Liver (tissue), 9 donors: ENCODE measurements around the gene GBA2. TPM values are rescaled to one million over a fixed set of nuclear protein-coding genes. Genes with fewer than 3 reads are reported as not detected.

Experiments
- DNase-seq: peaks from one replicate; pipeline ENCODE4 v3.0.0-alpha.2; 2017; ENCODE audit warnings: low spot score
- H3K27ac ChIP-seq, 2 donors: one replicate each; pipeline ENCODE4 v1.7.0; 2013; ENCODE audit warnings: inconsistent platforms in 2 of 2, low read length in 2 of 2, control low read depth in 1 of 2, low read depth in 1 of 2, mild to moderate bottlenecking in 1 of 2
- H3K27me3 ChIP-seq, 4 donors: one replicate each; pipeline versions ENCODE4 v1.6.1 to v1.7.0; 2013; ENCODE audit warnings: low read length in 3 of 4, inconsistent platforms in 1 of 4, mild to moderate bottlenecking in 1 of 4, moderate library complexity in 1 of 4; ENCODE audit not compliant: control insufficient read depth in 4 of 4, insufficient read depth in 4 of 4
- H3K36me3 ChIP-seq, 4 donors: one replicate each; pipeline versions ENCODE4 v1.6.1 to v1.7.0; 2013; ENCODE audit warnings: low read length in 3 of 4, mild to moderate bottlenecking in 3 of 4, low read depth in 1 of 4, moderate library complexity in 1 of 4; ENCODE audit not compliant: control insufficient read depth in 4 of 4, insufficient read depth in 3 of 4
- H3K4me1 ChIP-seq, 4 donors: one replicate each; pipeline versions ENCODE4 v1.6.1 to v1.7.0; 2013; ENCODE audit warnings: low read length in 3 of 4, mild to moderate bottlenecking in 3 of 4, moderate library complexity in 1 of 4; ENCODE audit not compliant: control insufficient read depth in 4 of 4, insufficient read depth in 4 of 4
- H3K4me3 ChIP-seq, 3 donors: one replicate each; pipeline versions ENCODE4 v1.6.1 to v1.7.0; 2013; ENCODE audit warnings: low read length in 3 of 3, control low read depth in 1 of 3, low read depth in 1 of 3, mild to moderate bottlenecking in 1 of 3
- H3K9ac ChIP-seq, 2 donors: one replicate each; pipeline ENCODE4 v1.7.0; 2013; ENCODE audit warnings: low read length in 2 of 2, mild to moderate bottlenecking in 2 of 2, moderate library complexity in 2 of 2, control low read depth in 1 of 2, low read depth in 1 of 2
- H3K9me3 ChIP-seq, 4 donors: one replicate each; pipeline versions ENCODE4 v1.6.1 to v1.7.0; 2013; ENCODE audit warnings: low read length in 3 of 4; ENCODE audit not compliant: control insufficient read depth in 4 of 4
- EGR1 ChIP-seq, 2 donors: IDR thresholded peaks; 2 replicates each; pipeline ENCODE4 v1.6.1; 2016 to 2018; ENCODE audit warnings: antibody characterized with exemption in 2 of 2, low read depth in 2 of 2
- FOXA1 ChIP-seq: IDR thresholded peaks from 2 replicates; pipeline ENCODE4 v1.6.1; 2016; ENCODE audit warnings: antibody characterized with exemption
- FOXA2 ChIP-seq: IDR thresholded peaks from 2 replicates; pipeline ENCODE4 v1.6.1; 2016; ENCODE audit warnings: antibody characterized with exemption
- HNF4A ChIP-seq, 2 donors: conservative IDR thresholded peaks; 2 replicates each; pipeline ENCODE4 v1.6.1; 2016; ENCODE audit warnings: antibody characterized with exemption in 2 of 2, mild to moderate bottlenecking in 2 of 2
- JUND ChIP-seq, 2 donors: IDR thresholded peaks; 2 replicates each; pipeline ENCODE4 v1.6.1; 2016; ENCODE audit warnings: antibody characterized with exemption in 2 of 2
- NR2F2 ChIP-seq: IDR thresholded peaks from 2 replicates; pipeline ENCODE4 v1.6.1; 2016; ENCODE audit warnings: antibody characterized with exemption
- RAD21 ChIP-seq, 2 donors: IDR thresholded peaks; 2 replicates each; pipeline ENCODE4 v1.6.1; 2016; ENCODE audit warnings: antibody characterized with exemption in 2 of 2, mild to moderate bottlenecking in 2 of 2
- RXRA ChIP-seq, 2 donors: IDR thresholded peaks; 2 replicates each; pipeline ENCODE4 v1.6.1; 2017 to 2018; ENCODE audit warnings: antibody characterized with exemption in 2 of 2, mild to moderate bottlenecking in 1 of 2
- SP1 ChIP-seq: IDR thresholded peaks from 2 replicates; pipeline ENCODE4 v1.6.1; 2018; ENCODE audit warnings: antibody characterized with exemption, mild to moderate bottlenecking
- TAF1 ChIP-seq: conservative IDR thresholded peaks from 2 replicates; pipeline ENCODE4 v1.6.1; 2016; ENCODE audit warnings: antibody characterized with exemption, mild to moderate bottlenecking
- WGBS: extraction: QIAGEN DNeasy Blood & Tissue Kit; methylation state at CpG from one replicate; pipeline ENCODE4 v1.1.7; 2013; 5-methylcytosine and 5-hydroxymethylcytosine counted together
- polyA plus RNA-seq, 2 donors: library from polyadenylated mRNA; stranded (reverse) in 1 of 2; unstranded in 1 of 2; fragments of 200-250 nt in 1 of 2; fragments of >200 nt in 1 of 2; fragmentation: Nextera tagmentation in 1 of 2; extraction: Ambion mirVana in 1 of 2; gene quantifications; one replicate each; pipeline versions ENCODE4 v1.2.1 to v1.2.3, GENCODE V29; 2013 to 2015
- total RNA-seq, 2 donors: library from RNA; depleted of rRNA; stranded (reverse); fragments of >200 nt; gene quantifications; one replicate each; pipeline ENCODE4 v1.2.3, GENCODE V29; 2014
- TF ChIP-seq, protein P1 (sequence below): fragments of 150-350 bp; IDR thresholded peaks from 2 replicates; pipeline ENCODE4 v1.5.1; 2017; ENCODE audit warnings: improper control_type of control experiment, low read depth, low read length; ENCODE audit not compliant: missing input control
- TF ChIP-seq, protein P2 (sequence below): IDR thresholded peaks from 2 replicates; pipeline ENCODE4 v1.6.1; 2016; ENCODE audit warnings: antibody characterized with exemption
- TF ChIP-seq, protein P3 (sequence below): IDR thresholded peaks from 2 replicates; pipeline ENCODE4 v1.6.1; 2016; ENCODE audit warnings: antibody characterized with exemption
- TF ChIP-seq, protein P4 (sequence below): IDR thresholded peaks from 2 replicates; pipeline ENCODE4 v1.6.1; 2016; ENCODE audit warnings: antibody characterized with exemption
- TF ChIP-seq, protein P5 (sequence below): IDR thresholded peaks from 2 replicates; pipeline ENCODE4 v1.6.1; 2016; ENCODE audit warnings: antibody characterized with exemption, mild to moderate bottlenecking
- donor health status: healthy.
- donor health status: healthy.
- donor health status: healthy.
- donor health status: healthy.
- donor health status: healthy.

The GBA2 gene
- total and polyA plus RNA-seq, 4 donors = 24.1 to 65.3 (median 25.8) TPM

DNA sequence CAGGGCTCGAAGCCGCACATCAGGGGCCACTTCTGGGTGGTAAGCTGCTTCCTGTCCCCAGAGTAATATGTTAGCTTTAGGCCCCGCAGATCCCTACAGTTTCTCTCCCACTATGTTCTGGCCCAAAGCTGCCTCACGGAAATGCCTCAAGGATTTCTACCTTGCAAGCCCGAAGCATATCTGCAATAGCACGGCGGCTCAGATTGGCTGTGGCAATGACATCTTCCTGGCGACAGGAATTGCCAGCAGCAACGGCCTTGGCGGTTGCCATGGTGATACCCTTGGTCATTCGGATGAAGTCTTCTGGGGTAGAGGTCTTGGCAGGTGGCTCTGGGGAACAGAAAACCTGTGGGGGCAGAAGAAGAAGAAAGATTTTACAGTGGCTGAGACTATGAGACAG lies 49.0 kb downstream of the GBA2 start:
- Histone ChIP-seq H3K27me3 (no peaks in the 10 kb centered on the region), H3K36me3 (peaks cover 39 to 88% (median 77%) of the 10 kb centered on the region in 4 donors), H3K27ac (no peak overlapping the region), H3K4me3 (no peak overlapping the region), H3K4me1 (no peaks in the 10 kb centered on the region), H3K9ac (no peak overlapping the region), H3K9me3 (no peaks in the 10 kb centered on the region)
- TF ChIP-seq, protein P1, sequence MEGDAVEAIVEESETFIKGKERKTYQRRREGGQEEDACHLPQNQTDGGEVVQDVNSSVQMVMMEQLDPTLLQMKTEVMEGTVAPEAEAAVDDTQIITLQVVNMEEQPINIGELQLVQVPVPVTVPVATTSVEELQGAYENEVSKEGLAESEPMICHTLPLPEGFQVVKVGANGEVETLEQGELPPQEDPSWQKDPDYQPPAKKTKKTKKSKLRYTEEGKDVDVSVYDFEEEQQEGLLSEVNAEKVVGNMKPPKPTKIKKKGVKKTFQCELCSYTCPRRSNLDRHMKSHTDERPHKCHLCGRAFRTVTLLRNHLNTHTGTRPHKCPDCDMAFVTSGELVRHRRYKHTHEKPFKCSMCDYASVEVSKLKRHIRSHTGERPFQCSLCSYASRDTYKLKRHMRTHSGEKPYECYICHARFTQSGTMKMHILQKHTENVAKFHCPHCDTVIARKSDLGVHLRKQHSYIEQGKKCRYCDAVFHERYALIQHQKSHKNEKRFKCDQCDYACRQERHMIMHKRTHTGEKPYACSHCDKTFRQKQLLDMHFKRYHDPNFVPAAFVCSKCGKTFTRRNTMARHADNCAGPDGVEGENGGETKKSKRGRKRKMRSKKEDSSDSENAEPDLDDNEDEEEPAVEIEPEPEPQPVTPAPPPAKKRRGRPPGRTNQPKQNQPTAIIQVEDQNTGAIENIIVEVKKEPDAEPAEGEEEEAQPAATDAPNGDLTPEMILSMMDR = no peak
- TF ChIP-seq, protein P2, sequence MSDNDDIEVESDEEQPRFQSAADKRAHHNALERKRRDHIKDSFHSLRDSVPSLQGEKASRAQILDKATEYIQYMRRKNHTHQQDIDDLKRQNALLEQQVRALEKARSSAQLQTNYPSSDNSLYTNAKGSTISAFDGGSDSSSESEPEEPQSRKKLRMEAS = no peak
- TF ChIP-seq TAF1 (no peak), RAD21 (IDR thresholded peaks at IDR 0.05) (no peak), NR2F2 (no peak), EGR1 (IDR thresholded peaks at IDR 0.05; ENCODE audit: low read depth in 2 of 2) (no peak), SP1 (no peak), FOXA1 (no peak), RXRA (IDR thresholded peaks at IDR 0.05) (no peak), HNF4A (conservative IDR thresholded peaks at IDR 0.05) (no peak)
- TF ChIP-seq, protein P3, sequence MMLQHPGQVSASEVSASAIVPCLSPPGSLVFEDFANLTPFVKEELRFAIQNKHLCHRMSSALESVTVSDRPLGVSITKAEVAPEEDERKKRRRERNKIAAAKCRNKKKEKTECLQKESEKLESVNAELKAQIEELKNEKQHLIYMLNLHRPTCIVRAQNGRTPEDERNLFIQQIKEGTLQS = no peak
- TF ChIP-seq, protein P4, sequence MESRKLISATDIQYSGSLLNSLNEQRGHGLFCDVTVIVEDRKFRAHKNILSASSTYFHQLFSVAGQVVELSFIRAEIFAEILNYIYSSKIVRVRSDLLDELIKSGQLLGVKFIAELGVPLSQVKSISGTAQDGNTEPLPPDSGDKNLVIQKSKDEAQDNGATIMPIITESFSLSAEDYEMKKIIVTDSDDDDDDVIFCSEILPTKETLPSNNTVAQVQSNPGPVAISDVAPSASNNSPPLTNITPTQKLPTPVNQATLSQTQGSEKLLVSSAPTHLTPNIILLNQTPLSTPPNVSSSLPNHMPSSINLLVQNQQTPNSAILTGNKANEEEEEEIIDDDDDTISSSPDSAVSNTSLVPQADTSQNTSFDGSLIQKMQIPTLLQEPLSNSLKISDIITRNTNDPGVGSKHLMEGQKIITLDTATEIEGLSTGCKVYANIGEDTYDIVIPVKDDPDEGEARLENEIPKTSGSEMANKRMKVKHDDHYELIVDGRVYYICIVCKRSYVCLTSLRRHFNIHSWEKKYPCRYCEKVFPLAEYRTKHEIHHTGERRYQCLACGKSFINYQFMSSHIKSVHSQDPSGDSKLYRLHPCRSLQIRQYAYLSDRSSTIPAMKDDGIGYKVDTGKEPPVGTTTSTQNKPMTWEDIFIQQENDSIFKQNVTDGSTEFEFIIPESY = no peak
- TF ChIP-seq, protein P5, sequence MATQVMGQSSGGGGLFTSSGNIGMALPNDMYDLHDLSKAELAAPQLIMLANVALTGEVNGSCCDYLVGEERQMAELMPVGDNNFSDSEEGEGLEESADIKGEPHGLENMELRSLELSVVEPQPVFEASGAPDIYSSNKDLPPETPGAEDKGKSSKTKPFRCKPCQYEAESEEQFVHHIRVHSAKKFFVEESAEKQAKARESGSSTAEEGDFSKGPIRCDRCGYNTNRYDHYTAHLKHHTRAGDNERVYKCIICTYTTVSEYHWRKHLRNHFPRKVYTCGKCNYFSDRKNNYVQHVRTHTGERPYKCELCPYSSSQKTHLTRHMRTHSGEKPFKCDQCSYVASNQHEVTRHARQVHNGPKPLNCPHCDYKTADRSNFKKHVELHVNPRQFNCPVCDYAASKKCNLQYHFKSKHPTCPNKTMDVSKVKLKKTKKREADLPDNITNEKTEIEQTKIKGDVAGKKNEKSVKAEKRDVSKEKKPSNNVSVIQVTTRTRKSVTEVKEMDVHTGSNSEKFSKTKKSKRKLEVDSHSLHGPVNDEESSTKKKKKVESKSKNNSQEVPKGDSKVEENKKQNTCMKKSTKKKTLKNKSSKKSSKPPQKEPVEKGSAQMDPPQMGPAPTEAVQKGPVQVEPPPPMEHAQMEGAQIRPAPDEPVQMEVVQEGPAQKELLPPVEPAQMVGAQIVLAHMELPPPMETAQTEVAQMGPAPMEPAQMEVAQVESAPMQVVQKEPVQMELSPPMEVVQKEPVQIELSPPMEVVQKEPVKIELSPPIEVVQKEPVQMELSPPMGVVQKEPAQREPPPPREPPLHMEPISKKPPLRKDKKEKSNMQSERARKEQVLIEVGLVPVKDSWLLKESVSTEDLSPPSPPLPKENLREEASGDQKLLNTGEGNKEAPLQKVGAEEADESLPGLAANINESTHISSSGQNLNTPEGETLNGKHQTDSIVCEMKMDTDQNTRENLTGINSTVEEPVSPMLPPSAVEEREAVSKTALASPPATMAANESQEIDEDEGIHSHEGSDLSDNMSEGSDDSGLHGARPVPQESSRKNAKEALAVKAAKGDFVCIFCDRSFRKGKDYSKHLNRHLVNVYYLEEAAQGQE = no peak
- no peak for DNase-seq
- WGBS = 91% methylated on average over 11 of the region's 11 CpGs

DNA sequence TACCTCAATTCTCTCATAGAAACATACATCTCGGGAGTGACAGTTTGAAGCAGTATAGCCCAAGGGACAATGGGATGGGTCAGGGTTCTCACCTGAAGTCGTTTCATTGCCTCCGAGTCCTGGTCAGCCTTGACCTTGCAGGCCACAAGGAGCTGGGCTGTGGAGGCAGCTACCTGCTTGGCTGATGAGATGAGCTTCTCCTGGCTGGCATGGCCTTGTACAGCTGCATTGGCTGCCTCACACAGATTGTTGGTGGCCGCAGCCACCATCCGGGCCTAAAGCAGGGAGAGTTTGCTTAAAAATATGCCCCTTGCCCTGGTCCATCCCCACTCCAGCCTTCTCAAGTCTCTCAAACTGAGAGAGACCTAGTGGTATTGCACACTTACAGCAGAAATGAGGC lies 50.8 kb downstream of the GBA2 start:
- Histone ChIP-seq H3K27ac (no peak overlapping the region), H3K36me3 (peaks cover 32 to 70% (median 60%) of the 10 kb centered on the region in 4 donors), H3K4me3 (no peak overlapping the region), H3K9ac (no peak overlapping the region), H3K4me1 (no peaks in the 10 kb centered on the region), H3K27me3 (no peaks in the 10 kb centered on the region), H3K9me3 (no peaks in the 10 kb centered on the region)
- TF ChIP-seq FOXA2 (no peak), RXRA (IDR thresholded peaks at IDR 0.05) (no peak), JUND (IDR thresholded peaks at IDR 0.05) (no peak)
- WGBS = 96% methylated on average over 5 of the region's 5 CpGs
- no peak for DNase-seq
